ENCODE results near the gene ELAVL3.
A peak's percentile ranks its signal among the peaks of the same experiment; 100 is the strongest.

- TF ChIP-seq CTCF (IDR thresholded peaks at IDR 0.05) (peak; percentile 81 to 96 (median 90)), POLR2A (IDR thresholded peaks at IDR 0.05) (no peak)
Measured at GRCh38 chr19:11446652-11447301, 34.1 kb downstream of the ELAVL3 start.

Data from adrenal gland (tissue), 5 donors.